GM21447 (cell line): ENCODE measurements around the gene ARR3.
A peak's percentile ranks its signal among the peaks of the same experiment; 100 is the strongest.
"Not testable (repeated sequence)": the region's sequence is repeated elsewhere in the genome, so short reads cannot be mapped to it uniquely, and the experiment has no call there.

ENCODE experiments used
- ATAC-seq: cut with Tn5 transposase; IDR thresholded peaks from one replicate; pipeline ENCODE4 v1.9.1; 2021; ENCODE audit not compliant: unreplicated experiment

Gene ARR3

DNA sequence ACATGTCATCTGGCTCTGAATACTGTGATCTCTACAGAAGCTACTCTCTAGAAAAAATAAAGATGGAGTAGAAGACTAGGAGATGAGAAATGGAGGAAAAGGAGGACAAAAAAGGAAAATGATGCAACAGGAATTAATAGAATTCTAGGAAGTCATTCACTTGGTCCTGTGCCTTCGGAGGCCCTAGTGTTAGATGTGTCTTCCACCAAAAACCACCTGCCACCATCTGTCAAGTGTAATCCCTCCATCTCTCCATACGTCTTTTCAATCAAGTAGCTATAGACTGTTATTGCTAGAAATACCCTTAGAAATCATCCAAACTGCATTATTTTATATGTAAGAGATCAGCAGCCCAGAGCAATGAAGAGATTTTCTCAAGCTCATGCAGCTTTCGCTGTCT lies 10.9 kb downstream of the ARR3 start:
- no peak for ATAC-seq

DNA sequence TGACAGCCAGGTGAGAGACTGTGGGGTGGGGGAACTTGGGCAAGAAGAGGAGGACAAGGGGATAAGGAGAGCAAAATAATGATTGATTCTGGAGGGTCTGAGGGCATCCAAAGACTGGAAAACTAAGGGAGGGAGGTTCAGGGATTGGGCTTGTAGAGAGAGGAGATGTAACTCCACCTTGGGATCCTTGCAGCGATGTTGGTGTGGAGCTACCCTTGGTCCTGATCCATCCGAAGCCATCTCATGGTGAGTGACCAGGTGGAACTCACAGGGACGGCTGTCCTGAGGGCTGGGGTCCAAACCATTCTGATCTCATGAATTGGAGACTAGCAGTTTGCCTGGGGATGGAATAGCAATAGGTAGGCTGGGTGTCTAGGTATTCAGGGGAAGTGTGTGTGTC lies 12.4 kb downstream of the ARR3 start:
- no peak for ATAC-seq

DNA sequence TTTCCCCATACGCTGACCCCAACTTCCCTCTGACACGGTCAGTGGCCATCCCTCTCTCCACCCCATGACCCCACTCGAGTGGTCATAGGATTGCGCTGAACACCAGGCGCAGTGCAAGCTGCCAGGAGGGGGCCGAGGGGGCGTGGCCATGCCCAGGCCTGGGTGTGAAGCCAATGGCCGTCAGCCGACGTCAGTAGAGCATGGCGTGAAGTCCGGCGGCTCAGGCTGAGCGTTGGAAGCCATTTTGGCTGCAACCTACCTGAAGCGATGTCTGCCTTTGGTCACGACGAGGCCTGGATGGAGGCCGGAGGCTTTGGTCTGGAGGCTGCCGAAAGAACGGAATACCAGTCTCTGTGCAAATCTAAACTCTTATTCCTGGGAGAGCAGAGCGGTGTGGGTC lies 13.8 kb downstream of the ARR3 start, which contains the start of gene RAB41:
RAB41 (plus strand) TSS at position 222 of the 400 bp plus-strand sequence; CDS start at position 268, 46 bp downstream.
- no peak for ATAC-seq

DNA sequence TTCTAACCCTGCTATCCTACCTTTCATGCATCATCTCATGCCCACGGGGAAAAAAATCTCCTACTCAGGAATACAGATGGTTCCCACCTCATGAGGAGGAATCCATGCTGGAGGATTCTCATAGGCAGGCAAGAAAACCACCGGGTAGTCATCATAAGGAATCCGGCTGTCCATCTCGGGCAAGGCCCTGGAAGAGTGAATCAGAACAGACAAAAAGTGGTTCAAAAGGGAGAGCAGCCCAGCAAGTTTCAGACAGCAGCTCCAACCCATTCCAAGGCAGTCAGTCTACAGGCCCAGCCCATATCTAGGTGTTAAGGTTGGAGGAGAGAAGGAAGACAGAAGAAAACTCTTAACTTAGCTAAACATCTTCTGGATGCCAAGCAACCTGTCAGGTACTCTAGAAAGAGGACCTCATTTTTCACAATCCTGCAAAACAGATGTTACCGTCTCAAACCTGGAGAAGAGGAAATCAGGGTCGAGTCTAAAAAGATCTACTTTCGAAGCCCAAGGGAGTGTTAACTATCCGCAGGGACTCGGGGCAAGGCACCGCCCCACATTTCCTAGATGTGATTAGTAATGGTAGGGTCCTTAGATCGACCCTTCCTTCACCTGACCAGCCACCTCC lies 21.1 kb downstream of the ARR3 start:
- ATAC-seq, result no peak

DNA sequence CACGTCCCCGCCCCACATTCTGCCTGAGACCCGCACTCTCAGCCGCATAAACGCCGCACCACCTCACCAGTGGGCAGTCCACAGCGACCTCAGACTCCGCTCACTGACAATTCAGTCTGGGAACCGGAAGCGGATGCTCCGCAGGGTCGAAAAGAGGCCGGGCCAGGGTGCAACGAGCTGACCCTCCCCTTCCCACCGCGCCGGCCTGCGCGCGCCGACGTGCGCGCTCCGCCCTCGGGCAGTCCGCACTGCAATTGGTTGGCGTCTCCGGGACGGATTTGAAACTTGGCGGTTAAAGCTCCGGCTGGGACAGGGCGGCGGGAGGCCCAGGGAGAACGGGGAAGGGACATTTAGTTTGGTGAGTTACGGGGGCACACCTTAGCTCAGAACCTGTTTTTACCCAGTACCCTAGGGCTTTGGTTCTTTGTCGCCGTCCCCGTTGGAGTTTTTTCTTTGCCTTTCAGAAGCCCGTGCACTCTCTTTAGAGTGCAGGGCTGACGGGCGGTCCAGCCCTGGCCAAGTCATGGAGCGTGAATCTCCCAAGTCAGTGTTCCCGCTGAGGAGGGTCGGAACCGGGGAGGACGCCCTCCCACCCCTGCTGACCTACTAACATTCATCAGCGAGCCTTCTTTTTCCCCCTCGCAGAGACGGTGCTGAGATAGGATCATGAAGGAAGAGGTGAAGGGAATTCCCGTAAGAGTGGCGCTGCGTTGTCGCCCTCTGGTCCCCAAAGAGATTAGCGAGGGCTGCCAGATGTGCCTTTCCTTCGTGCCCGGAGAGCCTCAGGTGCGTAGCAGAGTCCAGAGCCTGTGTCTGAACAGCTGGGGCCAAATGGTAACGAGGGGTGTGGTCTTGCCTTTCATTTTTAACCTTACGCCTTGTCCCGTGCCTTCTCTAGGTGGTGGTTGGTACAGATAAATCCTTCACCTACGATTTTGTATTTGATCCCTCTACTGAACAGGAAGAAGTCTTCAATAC lies 21.9 kb downstream of the ARR3 start, which contains the start of the genes KIF4A and PDZD11:
KIF4A (plus strand) TSS at position 312 of the 978 bp plus-strand sequence; CDS start at position 667, 355 bp downstream.
PDZD11 (minus strand) TSS at position 135 of the 978 bp plus-strand sequence. CDS start 586 bp downstream, outside the sequence.
- peak; percentile 95 for ATAC-seq

DNA sequence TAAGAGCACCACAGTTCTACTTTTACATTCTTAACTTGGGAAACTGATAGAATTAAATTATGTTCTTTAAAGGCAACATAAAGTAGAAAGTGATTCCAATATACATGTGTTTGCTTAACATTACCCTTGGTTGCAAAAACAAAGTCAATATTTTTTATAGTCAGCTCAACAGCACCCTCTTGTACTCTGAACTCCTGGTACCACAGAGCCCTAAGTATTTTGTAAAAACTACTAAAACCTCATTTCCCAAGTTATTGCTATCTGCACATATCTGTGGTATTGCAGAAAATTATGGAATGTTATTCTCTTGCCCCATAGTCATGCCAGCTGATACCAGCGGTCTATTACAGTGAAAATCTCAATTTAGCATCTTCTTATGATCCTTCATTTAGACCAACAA lies 24.7 kb downstream of the ARR3 start:
- no peak for ATAC-seq

DNA sequence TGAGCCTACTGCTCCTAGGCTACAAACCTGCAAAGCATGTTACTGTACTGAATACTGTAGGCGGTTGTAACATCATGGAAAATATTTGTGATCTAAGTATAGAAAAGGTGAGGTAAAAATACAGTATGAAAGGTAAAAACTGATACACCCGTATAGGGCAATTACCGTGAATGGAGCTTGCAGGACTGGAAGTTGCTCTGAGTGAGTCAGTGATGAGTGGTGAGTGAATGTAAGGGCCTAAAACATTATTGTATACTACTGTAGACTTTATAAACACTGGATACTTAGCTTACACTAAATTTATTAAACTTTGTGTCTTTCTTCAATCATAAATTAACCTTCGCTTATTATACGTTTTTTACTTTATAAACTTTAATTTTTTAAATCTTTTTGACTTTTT lies 25.5 kb downstream of the ARR3 start:
- no peak for ATAC-seq

DNA sequence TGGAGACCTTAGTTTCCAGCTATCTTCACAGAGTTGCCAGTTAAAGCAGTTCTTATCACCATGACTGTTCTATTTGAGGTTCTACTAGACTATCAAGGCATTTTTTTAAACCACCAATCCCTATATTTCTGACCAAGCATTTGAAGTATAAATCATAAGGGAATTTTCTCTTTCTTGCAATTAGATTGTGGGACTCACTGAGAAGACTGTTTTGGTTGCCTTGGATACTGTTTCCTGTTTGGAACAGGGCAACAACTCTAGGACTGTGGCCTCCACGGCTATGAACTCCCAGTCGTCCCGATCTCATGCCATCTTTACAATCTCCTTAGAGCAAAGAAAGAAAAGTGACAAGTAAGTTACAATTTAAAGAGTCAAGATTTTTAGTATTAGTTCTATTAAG lies 33.6 kb downstream of the ARR3 start:
- no peak for ATAC-seq

DNA sequence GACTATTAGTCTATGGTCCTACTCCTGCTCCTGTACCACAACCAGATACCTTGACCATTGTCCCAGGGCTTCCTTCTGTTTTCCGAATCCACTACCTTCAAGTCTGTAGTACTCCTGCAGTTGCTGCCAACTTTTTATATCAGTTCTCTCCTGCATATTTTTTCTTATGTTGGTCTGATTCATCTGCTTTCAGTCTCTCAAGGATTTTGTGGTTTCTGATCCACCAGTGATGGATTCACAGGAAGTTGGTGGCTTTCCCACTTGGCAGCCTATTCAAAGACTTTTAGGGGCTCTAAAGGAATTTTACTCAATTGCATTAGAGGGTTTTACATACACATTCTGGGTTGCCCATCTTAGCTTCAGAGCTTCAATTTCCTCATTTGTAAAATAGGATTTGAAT lies 45.4 kb downstream of the ARR3 start:
- ATAC-seq, result no peak

DNA sequence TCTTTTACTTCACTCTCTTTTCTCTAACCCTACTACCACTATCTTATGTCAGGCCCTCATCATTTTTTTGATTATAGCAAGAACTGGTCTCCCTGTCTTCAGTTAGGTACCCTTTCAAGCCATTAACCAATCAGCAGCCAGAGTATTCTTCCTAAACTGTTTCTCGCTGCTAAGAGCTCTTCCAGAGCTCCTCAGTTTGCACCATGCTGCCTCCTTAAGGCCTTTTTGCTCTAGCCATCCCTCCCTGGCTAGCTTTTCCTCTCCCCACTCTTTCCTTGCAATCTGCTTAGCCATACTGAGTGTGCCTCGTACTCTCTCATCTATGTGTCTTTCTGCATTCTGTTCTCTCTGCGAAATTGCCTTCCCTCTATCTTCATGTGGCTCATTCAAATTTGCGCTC lies 54.6 kb downstream of the ARR3 start:
- no peak for ATAC-seq

DNA sequence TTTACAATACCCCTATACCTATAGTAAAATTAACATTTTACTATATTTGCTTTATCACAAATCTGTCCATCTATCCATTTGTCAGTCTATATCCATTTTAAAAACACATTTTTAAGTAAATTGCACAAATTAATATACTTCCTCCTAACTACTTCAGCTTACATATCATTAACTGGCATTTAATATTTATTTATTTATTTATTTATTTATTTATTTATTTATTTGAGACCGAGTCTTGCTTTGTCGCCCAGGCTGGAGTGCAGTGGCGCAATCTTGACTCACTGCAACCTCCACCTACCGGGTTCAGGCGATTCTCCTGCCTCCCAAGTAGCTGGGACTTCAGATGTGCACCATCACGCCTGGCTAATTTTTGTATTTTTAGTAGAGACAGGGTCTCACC lies 55.5 kb downstream of the ARR3 start:
- ATAC-seq, result not testable (repeated sequence)

DNA sequence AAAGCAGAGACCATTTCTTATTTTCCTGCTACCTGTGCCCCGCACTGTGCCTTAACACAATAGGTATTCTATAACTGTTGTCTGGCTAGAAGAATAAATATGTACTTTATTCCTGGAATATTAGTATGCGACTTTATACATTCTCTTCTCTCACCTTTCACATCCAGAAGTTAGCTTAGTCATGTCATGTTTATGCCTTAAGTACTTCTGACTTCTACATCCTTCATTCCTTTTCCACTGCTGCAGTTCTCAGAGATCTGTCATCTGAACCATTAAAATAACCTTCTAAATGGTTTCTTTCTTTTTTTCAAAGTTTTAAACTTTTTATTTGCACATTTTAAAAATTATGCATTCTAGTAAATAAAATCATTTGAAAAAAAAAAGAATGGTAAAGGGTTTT lies 56.2 kb downstream of the ARR3 start:
- no peak for ATAC-seq

DNA sequence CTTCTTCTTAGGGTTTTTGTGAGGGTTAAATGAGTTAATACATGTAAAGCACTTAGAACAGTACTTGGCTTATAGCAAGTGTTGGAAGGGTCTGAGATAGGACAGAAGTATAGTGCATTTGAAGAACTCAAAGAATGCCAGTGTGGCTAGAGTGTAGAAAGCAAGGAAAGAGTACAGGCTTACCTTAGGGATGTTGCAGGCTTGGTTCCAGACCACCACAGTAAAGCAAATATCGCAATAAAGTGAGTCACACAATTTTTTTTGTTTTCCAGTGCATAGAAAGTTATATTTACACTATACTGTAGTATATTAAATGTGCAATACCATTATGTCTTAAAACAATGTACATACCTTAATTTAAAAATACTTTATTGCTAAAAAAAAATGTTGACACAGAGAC lies 63.0 kb downstream of the ARR3 start:
- no peak for ATAC-seq
